HG03039 (cell line): Measurements from ENCODE around the gene MAPK8.
"Not testable (repeated sequence)": the region's sequence is repeated elsewhere in the genome, so short reads cannot be mapped to it uniquely, and the experiment has no call there.

Experiments used
- ATAC-seq: cut with Tn5 transposase; IDR thresholded peaks from one replicate; pipeline ENCODE4 v1.9.1; 2021; ENCODE audit warnings: mild to moderate bottlenecking, moderate library complexity; ENCODE audit not compliant: unreplicated experiment

The MAPK8 gene

GRCh38 chr10:48332871-48333216, 26.4 kb downstream of the MAPK8 start:
- ATAC-seq, result no peak

GRCh38 chr10:48333856-48334255, 27.4 kb downstream of the MAPK8 start:
- no peak for ATAC-seq

GRCh38 chr10:48335788-48336187, 29.3 kb downstream of the MAPK8 start:
- no peak for ATAC-seq

- ATAC-seq, result peak; percentile 85
These were observed 30.6 kb downstream of the MAPK8 start for GRCh38 chr10:48336978-48337599.

- ATAC-seq, result no peak
These were observed 34.3 kb downstream of the MAPK8 start for GRCh38 chr10:48340734-48341133.

GRCh38 chr10:48343106-48343505, 36.6 kb downstream of the MAPK8 start:
- no peak for ATAC-seq

- no peak for ATAC-seq
These were observed 37.6 kb downstream of the MAPK8 start for GRCh38 chr10:48343921-48344598.

- not testable (repeated sequence) for ATAC-seq
These were observed 39.8 kb downstream of the MAPK8 start for GRCh38 chr10:48346248-48346647.

GRCh38 chr10:48347539-48347938, 41.1 kb downstream of the MAPK8 start:
- not testable (repeated sequence) for ATAC-seq

- not testable (repeated sequence) for ATAC-seq
These were observed 41.5 kb downstream of the MAPK8 start for GRCh38 chr10:48347943-48348342.

- no peak for ATAC-seq
These were observed 46.8 kb downstream of the MAPK8 start for GRCh38 chr10:48353246-48353645.

- ATAC-seq, result no peak
These were observed 51.2 kb downstream of the MAPK8 start for GRCh38 chr10:48357631-48358030.

GRCh38 chr10:48358162-48358561, 51.7 kb downstream of the MAPK8 start:
- ATAC-seq, result no peak

GRCh38 chr10:48358838-48359237, 52.4 kb downstream of the MAPK8 start:
- ATAC-seq, result no peak

- ATAC-seq, result no peak
These were observed 54.7 kb downstream of the MAPK8 start for GRCh38 chr10:48361176-48361575.

GRCh38 chr10:48363617-48364355, 57.3 kb downstream of the MAPK8 start:
- no peak for ATAC-seq

- ATAC-seq, result no peak
These were observed 58.4 kb downstream of the MAPK8 start for GRCh38 chr10:48364659-48365405.

- no peak for ATAC-seq
These were observed 59.2 kb downstream of the MAPK8 start for GRCh38 chr10:48365668-48366067.

- ATAC-seq, result no peak
These were observed 59.8 kb downstream of the MAPK8 start for GRCh38 chr10:48366261-48366660.

- no peak for ATAC-seq
These were observed 63.0 kb downstream of the MAPK8 start for GRCh38 chr10:48369501-48369900.

- no peak for ATAC-seq
These were observed 71.5 kb downstream of the MAPK8 start for GRCh38 chr10:48377751-48378530.
